ENCODE results near the gene TRAP1.

DNA sequence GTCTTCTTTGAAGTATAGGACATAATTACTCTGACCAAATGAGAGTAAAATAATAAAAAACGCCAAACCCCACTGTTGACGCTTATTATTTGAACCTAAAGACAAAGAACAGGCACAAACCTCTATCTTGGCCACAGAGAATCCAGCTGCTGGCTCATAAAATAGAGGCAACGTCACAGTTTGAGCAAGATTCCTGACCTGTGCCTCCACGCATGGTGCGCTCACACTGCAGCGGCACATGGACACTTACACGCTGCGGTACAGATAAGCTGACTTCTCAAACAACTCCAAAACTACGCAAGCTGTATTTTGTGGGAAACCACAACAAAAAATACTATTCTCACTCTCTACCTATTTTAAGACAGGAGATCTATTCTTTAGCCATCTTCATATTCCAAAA is 38.8 kb upstream of the TRAP1 start:
- TF ChIP-seq EZH2 (IDR thresholded peaks at IDR 0.05) (no peak), POLR2AphosphoS5 (IDR thresholded peaks at IDR 0.05; ENCODE audit: borderline replicate concordance, low read depth, low read length) (no peak)
